NAMALWA (cell line): ENCODE measurements around the gene RERE.
A peak's percentile ranks its signal among the peaks of the same experiment; 100 is the strongest.
"Not testable (repeated sequence)": the region's sequence is repeated elsewhere in the genome, so short reads cannot be mapped to it uniquely, and the experiment has no call there.

Experiments
- DNase-seq: peaks from one replicate; pipeline ENCODE4 v3.0.0-alpha.2; 2015; ENCODE audit warnings: low spot score

RERE gene

DNA sequence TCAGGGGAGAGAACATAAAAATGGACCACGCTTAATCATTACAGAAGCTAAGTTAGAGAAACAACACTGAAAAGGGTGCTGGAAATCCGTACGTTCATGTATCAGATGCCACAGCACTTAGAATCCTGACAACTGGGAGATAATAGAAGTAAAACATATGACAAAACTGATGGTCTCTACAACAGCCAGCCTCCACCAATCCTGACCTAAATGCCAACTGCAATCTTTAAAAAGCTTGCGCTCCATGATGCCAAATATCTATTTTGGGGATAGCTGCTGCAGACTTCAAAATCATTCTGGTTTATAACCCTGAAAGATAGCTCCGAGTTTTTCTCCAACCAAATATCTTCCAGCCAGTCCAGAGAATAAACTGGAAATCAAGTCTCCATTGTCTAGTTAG lies 178.3 kb downstream of the RERE start:
- DNase-seq: no peak

DNA sequence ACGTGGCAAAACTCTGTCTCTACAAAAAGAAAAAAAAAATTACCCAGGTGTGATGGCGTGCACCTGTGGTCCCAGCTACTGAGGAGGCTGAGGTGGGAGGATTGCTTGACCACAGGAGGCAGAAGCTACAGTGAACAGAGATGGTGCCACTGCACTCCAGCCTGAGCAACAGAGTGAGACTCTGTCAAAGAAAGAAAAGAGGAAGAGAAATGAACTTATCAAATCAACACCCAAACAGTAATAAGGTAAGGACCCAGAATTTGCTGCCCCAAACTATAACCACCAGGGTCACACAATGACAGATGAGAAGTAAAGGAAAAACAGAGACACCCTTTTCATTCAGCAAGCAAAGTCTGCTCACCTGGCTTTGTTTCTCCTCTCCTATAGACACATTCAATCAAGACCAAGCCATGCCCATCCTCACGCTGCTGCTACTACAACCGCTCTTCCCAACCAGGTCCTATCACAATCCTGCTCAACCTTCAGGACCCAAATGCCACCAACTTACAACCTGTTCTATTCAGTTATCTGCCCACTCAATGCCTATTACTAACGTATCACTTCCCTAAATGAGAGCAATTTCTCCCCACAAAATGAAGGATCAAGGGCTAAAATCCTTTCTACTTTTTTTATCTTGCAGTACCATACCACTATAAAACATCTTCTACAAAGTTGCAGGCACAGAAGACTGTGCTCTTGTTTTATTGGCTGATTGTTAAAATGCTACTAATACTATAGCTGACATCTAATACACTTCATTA lies 183.5 kb downstream of the RERE start:
- DNase-seq: peak; percentile 41

- DNase-seq: no peak
Measured at GRCh38 chr1:8632102-8632501, 185.3 kb downstream of the RERE start.

- no peak for DNase-seq
Measured at GRCh38 chr1:8631163-8631562, 186.3 kb downstream of the RERE start.

DNA sequence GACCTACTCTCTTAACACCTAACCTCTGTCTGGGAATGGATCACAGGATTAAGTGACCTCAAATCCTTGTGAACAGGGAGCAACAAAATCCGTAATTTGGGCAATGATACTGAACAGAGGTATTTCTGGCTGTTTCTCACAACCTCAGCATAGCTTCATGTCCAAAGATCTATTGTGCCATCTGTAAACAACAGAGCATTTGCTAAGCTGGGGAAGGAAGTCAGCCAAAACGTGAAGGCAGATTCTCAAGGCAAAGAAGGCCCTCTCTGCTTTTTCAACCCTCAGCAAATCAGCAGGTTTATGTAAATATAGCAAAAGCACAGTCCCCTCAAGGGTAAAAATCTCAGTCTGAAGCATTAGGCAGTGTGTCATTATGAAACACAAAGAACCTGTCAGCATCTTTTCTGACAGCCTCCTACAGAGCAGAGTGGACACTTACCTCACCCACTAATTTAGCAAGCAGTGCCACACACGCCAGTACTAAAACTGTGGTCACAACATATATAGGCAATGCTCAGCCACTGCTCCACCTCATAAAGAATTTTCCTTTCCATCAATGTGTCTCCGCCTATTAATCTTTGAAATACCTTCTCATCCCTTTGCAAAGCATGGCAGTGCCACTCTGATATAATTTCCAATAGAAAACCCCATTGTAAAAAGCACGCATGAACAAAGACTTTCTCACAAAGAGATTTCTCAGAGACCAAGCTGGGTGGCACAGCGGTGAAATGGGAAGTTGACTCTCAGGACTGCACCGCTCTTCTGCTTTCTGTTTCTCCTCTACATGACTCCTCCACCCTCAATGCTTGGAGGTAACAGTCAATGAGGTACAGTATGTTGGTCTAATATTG lies 188.0 kb downstream of the RERE start:
- peak; percentile 86 for DNase-seq

GRCh38 chr1:8628606-8629005 lies 188.8 kb downstream of the RERE start:
- no peak for DNase-seq

DNA sequence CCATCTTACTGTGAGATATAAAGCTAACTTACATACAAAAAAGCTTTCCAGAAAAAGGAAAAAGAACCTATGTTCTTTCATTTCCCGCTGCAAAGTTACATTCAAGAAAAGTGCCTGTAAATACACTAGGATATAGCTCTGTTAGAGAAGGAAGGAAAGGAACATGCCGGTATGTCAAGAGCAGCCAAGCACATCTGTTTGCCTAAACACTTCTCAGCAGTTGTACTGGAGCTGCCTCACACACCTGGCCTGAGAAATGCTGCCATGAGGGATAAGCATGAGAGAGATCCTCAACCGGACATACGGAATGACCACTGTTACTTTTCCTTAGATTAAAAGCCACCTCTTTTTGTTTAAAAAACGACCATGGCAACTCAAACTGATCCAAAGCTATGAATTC lies 189.7 kb downstream of the RERE start:
- peak; percentile 37 for DNase-seq

GRCh38 chr1:8625981-8626898 lies 191.2 kb downstream of the RERE start:
- no peak for DNase-seq

GRCh38 chr1:8625491-8625890 lies 191.9 kb downstream of the RERE start:
- no peak for DNase-seq

DNA sequence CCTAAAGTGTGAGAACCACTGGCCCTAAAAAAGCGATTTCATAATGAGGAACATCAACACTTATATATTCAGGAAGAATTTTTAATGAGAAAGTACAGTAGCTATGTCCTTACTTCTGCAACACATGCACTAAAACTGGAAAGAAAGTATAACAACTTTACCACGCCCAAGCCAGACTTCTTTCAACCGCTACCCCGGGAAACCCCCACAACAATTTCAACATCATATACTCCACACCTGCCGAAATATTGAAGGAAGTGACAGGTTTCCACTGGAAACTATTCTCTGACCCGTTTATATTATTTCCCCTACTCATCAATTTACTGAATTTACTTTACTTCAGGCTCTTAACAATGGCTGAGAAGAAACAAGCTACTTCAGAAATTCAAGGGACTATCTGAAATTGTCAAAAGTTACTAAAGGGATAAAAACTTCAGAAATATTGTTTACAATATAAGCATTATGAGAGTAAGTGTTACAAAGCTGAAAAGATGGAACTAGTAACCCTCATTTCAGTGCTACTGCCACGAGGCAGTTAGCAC lies 193.7 kb downstream of the RERE start:
- DNase-seq: peak; percentile 72

- DNase-seq: not testable (repeated sequence)
Measured at GRCh38 chr1:8621785-8622348, 195.6 kb downstream of the RERE start.

DNA sequence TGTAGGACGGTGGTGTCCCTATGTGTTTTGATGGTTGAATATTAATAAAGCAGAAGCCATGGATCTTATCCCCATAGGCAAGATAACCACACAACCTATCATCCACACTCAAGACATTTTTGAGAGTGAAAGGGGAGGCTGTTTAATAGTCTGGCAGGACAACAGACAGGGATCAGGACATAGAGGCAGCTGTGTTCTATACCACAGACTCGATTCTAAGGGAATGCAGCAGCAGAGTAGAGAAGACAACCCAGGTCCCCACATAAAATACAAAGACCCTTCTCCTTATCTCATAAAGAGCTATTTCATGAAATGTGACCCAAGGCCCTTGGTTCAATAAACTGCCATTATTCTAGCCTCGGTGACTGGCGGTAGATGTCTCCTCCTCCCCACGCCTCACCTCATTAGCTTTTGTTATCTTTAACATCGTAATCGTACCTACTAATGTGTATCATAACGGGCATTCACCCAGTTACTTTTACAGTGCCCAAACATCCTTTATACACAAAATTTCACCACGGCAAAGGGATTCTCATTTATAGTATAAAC lies 196.3 kb downstream of the RERE start:
- DNase-seq: not testable (repeated sequence)

DNA sequence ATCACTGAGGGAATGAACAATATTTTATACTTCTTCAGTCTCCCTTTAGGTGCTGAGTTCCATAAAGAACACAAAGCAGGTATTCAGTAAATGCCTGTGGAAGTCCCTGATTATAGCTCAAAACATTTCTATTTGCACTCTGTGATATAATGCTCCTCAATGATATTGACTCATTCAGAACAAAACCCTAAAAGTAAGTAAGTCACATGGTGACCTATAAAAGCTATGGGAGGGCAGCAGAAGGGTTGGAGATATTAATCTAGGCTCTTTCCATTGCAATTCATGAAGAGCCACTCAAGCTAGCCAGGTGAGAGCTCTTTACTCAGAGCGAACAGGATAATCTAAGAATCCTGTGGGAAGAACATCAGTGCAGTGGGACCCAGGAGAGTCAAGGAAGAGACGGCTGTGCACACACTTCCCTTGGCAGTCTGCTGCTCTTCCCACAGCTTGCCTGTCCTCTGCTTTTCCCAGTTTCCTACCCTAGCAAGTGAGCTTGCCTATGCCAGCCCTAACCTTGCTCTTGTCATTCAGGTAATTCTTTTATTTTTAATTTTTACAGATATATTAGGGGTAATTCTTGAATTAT lies 197.4 kb downstream of the RERE start:
- DNase-seq: not testable (repeated sequence)

DNA sequence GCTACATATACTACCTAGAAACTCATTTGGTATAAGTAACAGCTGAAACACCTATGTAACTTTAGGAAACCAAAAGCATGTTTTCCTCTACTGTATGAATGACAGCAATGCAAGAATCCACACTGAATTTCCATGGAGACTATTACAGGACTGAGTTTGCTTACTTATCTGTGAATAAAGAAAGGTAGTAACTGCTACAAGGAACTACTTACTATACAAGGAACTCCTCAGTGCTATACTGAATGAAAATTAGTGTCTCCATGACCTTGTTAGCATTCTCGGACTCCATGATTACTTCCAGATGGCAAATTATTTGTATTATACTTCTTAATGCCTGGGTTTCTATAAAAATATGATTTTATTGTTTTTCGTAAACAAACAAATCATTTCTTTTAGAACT lies 198.0 kb downstream of the RERE start:
- not testable (repeated sequence) for DNase-seq

DNA sequence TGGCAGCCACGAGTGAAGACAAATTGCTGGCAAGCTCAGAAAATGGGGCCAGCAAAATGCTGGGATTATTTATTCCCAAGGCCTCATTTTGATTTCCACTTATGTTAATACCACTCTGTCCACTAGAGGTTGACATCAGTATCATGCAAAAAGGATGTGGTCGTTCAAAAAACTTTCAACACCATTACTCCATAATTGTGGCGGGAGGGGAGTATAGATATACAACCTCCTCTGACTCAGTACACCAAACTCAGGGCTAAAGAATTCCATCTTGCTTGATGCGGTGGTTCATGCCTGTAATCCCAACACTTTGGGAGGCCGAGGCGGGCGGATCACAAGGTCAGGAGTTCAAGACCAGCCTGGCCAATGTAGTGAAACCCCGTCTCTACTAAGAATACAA lies 200.6 kb downstream of the RERE start:
- DNase-seq: not testable (repeated sequence)

DNA sequence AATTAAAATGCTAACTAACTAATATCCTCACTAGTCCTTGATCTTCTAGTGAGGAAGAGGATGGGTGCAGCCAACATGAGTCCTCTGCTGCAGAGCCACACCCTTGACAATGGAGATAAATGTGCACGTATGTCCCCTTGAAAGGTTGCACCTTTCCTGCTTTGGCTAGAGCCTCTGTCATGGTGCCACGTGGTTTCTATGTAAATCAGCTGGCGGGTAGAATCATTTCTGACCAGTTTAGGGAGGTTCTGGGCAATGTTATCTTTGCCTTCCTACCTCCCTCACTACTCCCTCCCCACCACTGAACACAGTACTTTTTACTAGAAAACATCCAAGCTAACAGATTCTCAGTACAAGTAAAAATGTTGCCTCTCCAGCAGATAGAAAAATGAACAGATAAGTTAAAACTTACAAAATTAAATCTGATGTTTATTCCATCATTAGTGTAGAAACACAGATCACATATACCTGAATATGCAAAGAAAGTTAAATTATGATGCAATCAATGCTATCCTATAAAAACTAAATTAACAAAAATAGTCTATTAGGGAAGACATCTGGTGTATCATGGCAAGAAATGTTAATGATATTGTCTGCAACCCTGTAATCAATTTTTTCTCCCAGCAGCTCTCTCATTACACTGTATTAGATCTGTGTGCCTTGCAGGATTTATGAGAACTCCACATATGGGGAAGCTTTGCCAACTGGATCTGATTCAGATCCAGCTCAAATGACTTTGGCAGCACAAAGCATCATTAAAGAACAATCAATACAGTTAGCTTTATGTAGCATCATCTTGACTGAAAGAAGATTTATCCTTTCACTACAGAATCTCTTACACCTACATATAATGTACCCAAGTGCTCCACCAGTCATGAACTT lies 205.6 kb downstream of the RERE start:
- not testable (repeated sequence) for DNase-seq

DNA sequence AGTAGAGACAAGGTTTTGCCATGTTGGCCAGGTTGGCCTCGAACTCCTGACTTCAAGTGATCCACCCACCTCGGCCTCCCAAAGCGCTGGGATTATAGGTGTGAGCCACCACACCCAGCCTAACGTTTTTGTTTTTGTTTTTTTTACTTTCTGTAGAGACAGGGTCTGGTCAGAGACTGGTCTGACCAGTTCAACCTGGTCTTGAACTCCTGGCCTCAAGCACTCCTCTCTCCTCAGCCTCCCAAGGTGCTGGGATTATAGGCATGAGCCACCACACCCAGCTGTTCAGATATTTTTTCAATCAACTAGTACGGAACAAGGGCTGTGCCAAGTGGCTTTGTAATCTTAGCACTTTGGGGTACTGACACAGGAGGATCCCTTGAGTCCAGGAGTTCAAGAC lies 209.5 kb downstream of the RERE start:
- DNase-seq: no peak

DNA sequence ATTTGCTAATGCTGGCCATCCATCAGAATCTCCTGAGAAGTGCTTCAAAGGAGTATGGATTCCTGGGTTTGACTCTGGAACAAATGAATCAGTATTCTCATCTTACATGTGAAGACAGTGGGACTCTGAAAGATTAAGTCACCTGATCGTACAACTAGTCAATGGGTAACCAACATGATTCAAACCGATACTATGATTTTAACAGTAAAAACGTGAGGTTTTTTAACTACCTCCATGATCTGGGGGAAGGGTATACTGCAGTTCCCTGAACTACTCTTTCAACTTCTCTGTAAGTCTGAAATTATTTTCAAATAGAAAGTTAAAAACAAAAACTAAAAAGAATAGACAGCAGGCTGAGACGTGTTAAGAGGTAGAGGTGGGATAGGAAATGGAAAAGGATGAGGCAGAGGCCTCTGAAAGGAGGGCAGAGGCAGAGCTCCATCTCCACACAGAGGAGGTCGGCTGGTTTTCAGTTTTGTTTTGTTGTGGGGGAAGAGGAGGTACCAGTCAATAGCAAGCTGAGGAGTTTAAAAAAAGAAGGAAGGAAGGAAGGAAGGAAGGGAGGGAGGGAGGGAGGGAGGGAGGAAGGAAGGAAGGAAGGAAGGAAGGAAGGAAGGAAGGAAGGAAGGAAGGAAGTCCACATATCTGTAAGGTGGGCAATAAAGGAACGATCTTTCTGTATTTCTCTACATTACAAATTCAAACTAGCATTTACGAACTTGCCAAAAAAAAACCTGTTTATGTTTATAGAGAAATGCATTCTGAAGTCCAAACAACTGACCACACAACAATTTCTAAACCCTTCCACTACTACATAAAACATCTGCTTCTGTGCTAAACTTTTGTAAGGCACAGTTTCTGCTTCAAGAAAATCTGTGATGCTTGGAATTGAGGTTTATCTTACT lies 213.1 kb downstream of the RERE start:
- DNase-seq: no peak

GRCh38 chr1:8603220-8603616 lies 214.2 kb downstream of the RERE start:
- no peak for DNase-seq
